Fibroblast of lung (primary cell): Measurements from ENCODE around the gene SOSTDC1. TPM values are rescaled to one million over a fixed set of nuclear protein-coding genes. Genes with fewer than 3 reads are reported as not detected.

Experiments used
- DNase-seq, 2 donors: peaks; one replicate each; pipeline versions ENCODE4 v3.0.0 to v3.0.0-alpha.2; 2010; ENCODE audit warnings: low read depth in 2 of 2
- H2AFZ ChIP-seq: 2 replicates; pipeline ENCODE4 v1.5.1; 2012; ENCODE audit warnings: low read length, control low read depth, inconsistent platforms
- H3K27ac ChIP-seq: 2 replicates; pipeline ENCODE4 v1.5.1; 2011; ENCODE audit warnings: low read length, control low read depth; ENCODE audit not compliant: insufficient read depth
- H3K27me3 ChIP-seq: 2 replicates; pipeline ENCODE4 v1.5.1; 2011; ENCODE audit warnings: mild to moderate bottlenecking, low read length; ENCODE audit not compliant: control insufficient read depth, insufficient read depth
- H3K36me3 ChIP-seq: 2 replicates; pipeline ENCODE4 v1.5.1; 2011; ENCODE audit warnings: low read length; ENCODE audit not compliant: control insufficient read depth, insufficient read depth
- H3K4me1 ChIP-seq: 2 replicates; pipeline ENCODE4 v1.5.1; 2011; ENCODE audit warnings: low read length; ENCODE audit not compliant: control insufficient read depth, insufficient read depth; ENCODE audit errors: extremely low read depth
- H3K4me2 ChIP-seq: 2 replicates; pipeline ENCODE4 v1.5.1; 2011; ENCODE audit warnings: low read length, control low read depth; ENCODE audit not compliant: insufficient read depth; ENCODE audit errors: extremely low read depth
- H3K4me3 ChIP-seq, 4 experiments: fragments of 200-600 bp in 1 of 4; sonication (generic) in 1 of 4; replicated peaks in 1 of 4; 2 replicates each; pipeline ENCODE4 v1.5.1; 2011 to 2016; ENCODE audit warnings: low read length in 4 of 4, low read depth in 3 of 4, mild to moderate bottlenecking in 3 of 4, control low read depth in 2 of 4, inconsistent platforms in 1 of 4, mixed read lengths in 1 of 4; ENCODE audit not compliant: insufficient read depth in 1 of 4; ENCODE audit errors: control extremely low read depth in 1 of 4
- H3K79me2 ChIP-seq: 2 replicates; pipeline ENCODE4 v1.5.1; 2012; ENCODE audit warnings: mild to moderate bottlenecking, low read length, inconsistent platforms; ENCODE audit not compliant: control insufficient read depth, insufficient read depth
- H3K9ac ChIP-seq: 2 replicates; pipeline ENCODE4 v1.5.1; 2011; ENCODE audit warnings: mild to moderate bottlenecking, low read length, control low read depth; ENCODE audit not compliant: insufficient read depth
- H3K9me3 ChIP-seq: 2 replicates; pipeline ENCODE4 v1.5.1; 2012; ENCODE audit warnings: low read depth, low read length; ENCODE audit not compliant: control insufficient read depth, insufficient read depth
- H4K20me1 ChIP-seq: 2 replicates; pipeline ENCODE4 v1.5.1; 2011; ENCODE audit warnings: low read length; ENCODE audit not compliant: control insufficient read depth, insufficient read depth; ENCODE audit errors: extremely low read depth
- EZH2 ChIP-seq: IDR thresholded peaks from 2 replicates; pipeline ENCODE4 v1.5.1; 2012; ENCODE audit warnings: low read length, control low read depth, mild to moderate bottlenecking; ENCODE audit errors: missing control alignments
- polyA plus RNA-seq, 2 donors: library from polyadenylated mRNA; depleted of rRNA in 1 of 2; stranded (reverse) in 1 of 2; unstranded in 1 of 2; fragments of >200 nt; gene quantifications; 2 replicates each; pipeline ENCODE4 v1.2.1, GENCODE V29; 2011 to 2012; ENCODE audit warnings: missing spikeins in 1 of 2
- total RNA-seq: library from RNA; depleted of rRNA; stranded (reverse); fragments of >200 nt; gene quantifications from 2 replicates; pipeline ENCODE4 v1.2.1, GENCODE V29; 2014
- TF ChIP-seq, protein P1 (sequence below), 2 donors: IDR thresholded peaks in 1 of 2; conservative IDR thresholded peaks in 1 of 2; 1 replicate in 1 of 2; 2 replicates in 1 of 2; pipeline ENCODE4 v1.5.1; 2011 to 2012; ENCODE audit warnings: low read length in 2 of 2, control low read depth in 1 of 2, inconsistent platforms in 1 of 2, low read depth in 1 of 2, mild to moderate bottlenecking in 1 of 2

Gene SOSTDC1
- total and polyA plus RNA-seq, 2 donors (not counting 1 experiment from before 2014, with no cell fraction given) = under 0.01 to 0.05 TPM

DNA sequence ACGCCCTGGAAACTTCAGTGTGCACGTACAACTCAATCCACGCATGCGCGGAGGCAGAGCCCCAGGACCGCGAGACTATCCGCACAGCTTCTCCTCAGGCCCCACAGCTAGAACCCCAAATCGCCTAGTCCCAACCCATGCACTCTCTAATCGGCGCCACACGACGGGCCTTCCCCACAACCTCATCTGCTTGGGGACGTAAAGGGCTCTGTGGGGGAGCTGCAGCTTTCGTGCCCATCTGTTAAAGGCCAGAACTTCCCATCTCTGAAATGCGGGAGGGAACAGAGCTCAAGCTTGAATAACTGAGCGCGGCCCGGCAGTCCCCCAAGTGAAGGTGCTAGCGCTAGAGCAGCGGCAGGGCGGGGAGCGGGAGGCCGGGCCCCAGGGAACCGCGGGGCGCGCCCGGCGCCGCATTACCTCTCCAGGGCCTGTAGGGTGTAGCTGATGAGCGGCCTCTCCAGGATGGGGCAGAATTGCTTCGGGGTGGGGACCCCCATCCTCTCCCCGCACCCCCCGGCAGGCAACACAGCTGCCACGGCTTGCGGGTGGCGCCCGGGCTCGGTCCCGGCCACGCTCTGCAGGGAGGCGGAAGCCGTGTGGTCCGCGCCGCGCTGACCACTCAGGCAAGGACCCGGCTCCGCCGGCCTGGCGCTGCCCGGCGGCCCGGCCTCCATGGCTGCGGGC, 44.7 kb downstream of the SOSTDC1 start:
- peak; percentile 86 to 91 for DNase-seq
- peak overlapping the region; percentile 88 for H3K9ac ChIP-seq
- TF ChIP-seq, protein P1, sequence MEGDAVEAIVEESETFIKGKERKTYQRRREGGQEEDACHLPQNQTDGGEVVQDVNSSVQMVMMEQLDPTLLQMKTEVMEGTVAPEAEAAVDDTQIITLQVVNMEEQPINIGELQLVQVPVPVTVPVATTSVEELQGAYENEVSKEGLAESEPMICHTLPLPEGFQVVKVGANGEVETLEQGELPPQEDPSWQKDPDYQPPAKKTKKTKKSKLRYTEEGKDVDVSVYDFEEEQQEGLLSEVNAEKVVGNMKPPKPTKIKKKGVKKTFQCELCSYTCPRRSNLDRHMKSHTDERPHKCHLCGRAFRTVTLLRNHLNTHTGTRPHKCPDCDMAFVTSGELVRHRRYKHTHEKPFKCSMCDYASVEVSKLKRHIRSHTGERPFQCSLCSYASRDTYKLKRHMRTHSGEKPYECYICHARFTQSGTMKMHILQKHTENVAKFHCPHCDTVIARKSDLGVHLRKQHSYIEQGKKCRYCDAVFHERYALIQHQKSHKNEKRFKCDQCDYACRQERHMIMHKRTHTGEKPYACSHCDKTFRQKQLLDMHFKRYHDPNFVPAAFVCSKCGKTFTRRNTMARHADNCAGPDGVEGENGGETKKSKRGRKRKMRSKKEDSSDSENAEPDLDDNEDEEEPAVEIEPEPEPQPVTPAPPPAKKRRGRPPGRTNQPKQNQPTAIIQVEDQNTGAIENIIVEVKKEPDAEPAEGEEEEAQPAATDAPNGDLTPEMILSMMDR (conservative IDR thresholded peaks at IDR 0.05 in 1 of 2, IDR thresholded peaks at IDR 0.05 in 1 of 2; ENCODE audit: low read depth in 1 of 2, low read length in 2 of 2) = peak; percentile 28 to 30
- no peak for TF ChIP-seq EZH2
- H2AFZ ChIP-seq = peak overlapping the region; percentile 94
- H4K20me1 ChIP-seq = no peaks in the 10 kb centered on the region
- H3K9me3 ChIP-seq = no peaks in the 10 kb centered on the region
- H3K4me3 ChIP-seq = peak overlapping the region; percentile 38 to 67 (median 60)
- H3K27me3 ChIP-seq = no peaks in the 10 kb centered on the region
- peak overlapping the region; percentile 90 for H3K27ac ChIP-seq
- no peaks in the 10 kb centered on the region for H3K79me2 ChIP-seq
- H3K4me2 ChIP-seq = peak overlapping the region; percentile 84
- H3K36me3 ChIP-seq = no peaks in the 10 kb centered on the region
- H3K4me1 ChIP-seq = peaks cover 9% of the 10 kb centered on the region

DNA sequence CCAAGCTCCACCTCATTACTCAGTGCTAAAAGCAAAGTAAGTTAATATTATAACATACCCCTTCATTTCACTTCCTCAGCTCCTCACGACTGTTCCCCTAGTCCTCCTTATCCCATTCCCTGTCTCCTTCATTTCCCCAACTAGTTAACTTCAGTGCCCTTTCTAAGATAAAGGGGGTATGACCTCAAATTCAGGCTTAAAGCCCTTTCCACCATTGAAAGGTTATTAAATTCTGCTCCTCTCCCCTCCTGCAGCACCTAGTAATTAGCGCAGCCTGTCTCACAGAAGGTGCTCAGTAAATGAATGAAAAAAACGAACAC, 45.2 kb downstream of the SOSTDC1 start:
- Histone ChIP-seq H3K4me3 (peak overlapping the region; percentile 38 to 67 (median 60)), H3K79me2 (no peaks in the 10 kb centered on the region), H3K4me1 (peaks cover 9% of the 10 kb centered on the region), H4K20me1 (no peaks in the 10 kb centered on the region), H3K9me3 (no peaks in the 10 kb centered on the region), H3K27ac (peak overlapping the region; percentile 90), H3K4me2 (peak overlapping the region; percentile 78), H3K36me3 (no peaks in the 10 kb centered on the region), H2AFZ (peak overlapping the region; percentile 94), H3K27me3 (no peaks in the 10 kb centered on the region), H3K9ac (no peak overlapping the region)
- TF ChIP-seq, protein P1 (conservative IDR thresholded peaks at IDR 0.05 in 1 of 2, IDR thresholded peaks at IDR 0.05 in 1 of 2; ENCODE audit: low read depth in 1 of 2, low read length in 2 of 2) = no peak
- DNase-seq = no peak

DNA sequence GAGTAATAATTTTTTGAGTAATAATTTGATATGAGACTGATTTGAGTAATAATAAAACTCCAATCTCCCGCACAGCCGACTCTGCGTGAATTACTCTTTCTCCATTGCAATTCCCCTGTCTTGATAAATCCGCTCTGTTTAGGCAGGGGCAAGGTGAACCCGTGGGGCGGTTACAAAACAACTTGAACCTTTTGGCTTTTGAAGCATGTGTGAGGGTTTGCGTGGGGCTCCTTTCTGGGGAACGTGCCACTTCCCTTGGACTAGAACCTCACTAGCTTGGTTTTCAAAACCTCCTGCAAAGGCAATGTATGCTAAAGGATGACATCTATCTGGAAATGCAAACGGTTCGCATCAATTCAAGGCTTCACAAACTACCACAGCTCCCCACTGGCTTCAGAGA, 45.7 kb downstream of the SOSTDC1 start:
- H3K9ac ChIP-seq = no peak overlapping the region
- peak overlapping the region; percentile 94 for H2AFZ ChIP-seq
- peak overlapping the region; percentile 78 for H3K4me2 ChIP-seq
- H4K20me1 ChIP-seq = no peaks in the 10 kb centered on the region
- no peaks in the 10 kb centered on the region for H3K79me2 ChIP-seq
- no peak for TF ChIP-seq EZH2
- TF ChIP-seq, protein P1 (conservative IDR thresholded peaks at IDR 0.05 in 1 of 2, IDR thresholded peaks at IDR 0.05 in 1 of 2; ENCODE audit: low read depth in 1 of 2, low read length in 2 of 2) = no peak
- H3K4me3 ChIP-seq = peak overlapping the region in 1 of 4 experiments; percentile 67
- H3K4me1 ChIP-seq = peaks cover 9% of the 10 kb centered on the region
- DNase-seq = no peak
- H3K36me3 ChIP-seq = no peaks in the 10 kb centered on the region
- H3K9me3 ChIP-seq = no peaks in the 10 kb centered on the region
- H3K27me3 ChIP-seq = no peaks in the 10 kb centered on the region
- no peak overlapping the region for H3K27ac ChIP-seq
